HepG2 (cell line): Measurements from ENCODE around the gene GRB10. TPM values are rescaled to one million over a fixed set of nuclear protein-coding genes. Genes with fewer than 3 reads are reported as not detected.

Source experiments
- ARID4A ChIP-seq: sonication (generic); formaldehyde crosslinking; IDR thresholded peaks from 2 replicates; pipeline ENCODE4 v1.5.0; 2020; ENCODE audit warnings: mild to moderate bottlenecking, missing genetic modification reagents, borderline replicate concordance
- JDP2 ChIP-seq: sonication (generic); formaldehyde crosslinking; IDR thresholded peaks from 2 replicates; pipeline ENCODE4 v1.8.1; 2022; ENCODE audit warnings: missing genetic modification reagents, borderline replicate concordance
- JUN ChIP-seq: sonication (generic); formaldehyde crosslinking; IDR thresholded peaks from 2 replicates; pipeline ENCODE4 v1.4.0; 2020; ENCODE audit warnings: mild to moderate bottlenecking, missing genetic modification reagents
- STAG1 ChIP-seq: sonication (generic); formaldehyde crosslinking; IDR thresholded peaks from 2 replicates; pipeline ENCODE4 v1.4.0; 2020; ENCODE audit warnings: missing genetic modification reagents
- TFE3 ChIP-seq: IDR thresholded peaks from 2 replicates; pipeline ENCODE4 v1.6.1; 2016
- ZHX2 ChIP-seq, 2 experiments: sonication (generic) in 1 of 2; formaldehyde crosslinking in 1 of 2; IDR thresholded peaks; 2 replicates each; pipeline versions ENCODE4 v1.6.1 to v1.9.0; 2014 to 2022; ENCODE audit warnings: antibody characterized with exemption in 1 of 2, borderline replicate concordance in 1 of 2, inconsistent platforms in 1 of 2, low read depth in 1 of 2, missing genetic modification reagents in 1 of 2
- ZNF276 ChIP-seq: sonication (generic); formaldehyde crosslinking; IDR thresholded peaks from 2 replicates; pipeline ENCODE4 v1.4.0; 2020; ENCODE audit warnings: mild to moderate bottlenecking, low read depth, missing genetic modification reagents
- ZNF317 ChIP-seq: sonication (generic); formaldehyde crosslinking; IDR thresholded peaks from 2 replicates; pipeline ENCODE4 v1.5.0; 2020; ENCODE audit warnings: mild to moderate bottlenecking, missing genetic modification reagents
- ZNF431 ChIP-seq: sonication (generic); formaldehyde crosslinking; IDR thresholded peaks from 2 replicates; pipeline ENCODE4 v1.9.0; 2022; ENCODE audit warnings: missing genetic modification reagents, low read depth, mild to moderate bottlenecking, borderline replicate concordance
- ZNF746 ChIP-seq: sonication (generic); formaldehyde crosslinking; IDR thresholded peaks from 2 replicates; pipeline ENCODE4 v1.8.0; 2022; ENCODE audit warnings: mild to moderate bottlenecking, missing genetic modification reagents
- polyA plus RNA-seq, 8 experiments: library from polyadenylated mRNA; depleted of rRNA in 3 of 8; stranded (reverse) in 7 of 8; unstranded in 1 of 8; fragments of >200 nt; fragmentation: Illumina TruSeq in 4 of 8; extraction: Trizol in 4 of 8; gene quantifications; 2 replicates each; pipeline versions ENCODE4 v1.2.1 to v1.2.3, GENCODE V29; 2011 to 2016; ENCODE audit warnings: low read depth in 4 of 8, missing spikeins in 1 of 8, mixed read lengths in 1 of 8; ENCODE audit not compliant: insufficient read depth in 1 of 8
- total RNA-seq, 5 experiments: library from RNA; depleted of rRNA; stranded (reverse); fragments of >200 nt; fragmentation: Illumina TruSeq; extraction: Trizol; gene quantifications; 2 replicates each; pipeline ENCODE4 v1.2.3, GENCODE V29; 2016; ENCODE audit warnings: low read depth in 1 of 5

Gene GRB10
- total and polyA plus RNA-seq, 2 of the 13 experiments (the other 11 are each of a cell fraction or from before 2014, with no cell fraction given) = 4.0 to 6.8 TPM

GRCh38 chr7:50821457-50822008 lies 38.8 kb upstream of the GRB10 start (continued):
- TF ChIP-seq TFE3 (CRISPR knock-in tag) = no peak
- no peak for TF ChIP-seq ZHX2 (IDR thresholded peaks at IDR 0.05; ENCODE audit: low read depth)
- TF ChIP-seq ZHX2 (CRISPR knock-in tag; IDR thresholded peaks at IDR 0.05; ENCODE audit: borderline replicate concordance) = no peak
- 0 out of 2 replicates have a peak, but pooled peaks have one; percentile 5 for TF ChIP-seq STAG1 (CRISPR knock-in tag)
- TF ChIP-seq JDP2 (CRISPR knock-in tag) = no peak
- TF ChIP-seq ARID4A (CRISPR knock-in tag) = no peak
- TF ChIP-seq ZNF317 (CRISPR knock-in tag) = 0 out of 2 replicates have a peak, but pooled peaks have one; percentile 12
- 0 out of 2 replicates have a peak, but pooled peaks have one; percentile 32 for TF ChIP-seq ZNF431
- TF ChIP-seq ZNF276 = no peak
- TF ChIP-seq JUN = no peak
- no peak for TF ChIP-seq ZNF746 (CRISPR knock-in tag)
